GM15510 (cell line): ENCODE measurements around the gene CD300LG.

Experiments
- POLR2A ChIP-seq: IDR thresholded peaks from 3 replicates; pipeline ENCODE4 v1.6.1; 2011; ENCODE audit warnings: borderline replicate concordance; ENCODE audit not compliant: insufficient read length; ENCODE audit errors: extremely low read depth

The CD300LG gene

DNA sequence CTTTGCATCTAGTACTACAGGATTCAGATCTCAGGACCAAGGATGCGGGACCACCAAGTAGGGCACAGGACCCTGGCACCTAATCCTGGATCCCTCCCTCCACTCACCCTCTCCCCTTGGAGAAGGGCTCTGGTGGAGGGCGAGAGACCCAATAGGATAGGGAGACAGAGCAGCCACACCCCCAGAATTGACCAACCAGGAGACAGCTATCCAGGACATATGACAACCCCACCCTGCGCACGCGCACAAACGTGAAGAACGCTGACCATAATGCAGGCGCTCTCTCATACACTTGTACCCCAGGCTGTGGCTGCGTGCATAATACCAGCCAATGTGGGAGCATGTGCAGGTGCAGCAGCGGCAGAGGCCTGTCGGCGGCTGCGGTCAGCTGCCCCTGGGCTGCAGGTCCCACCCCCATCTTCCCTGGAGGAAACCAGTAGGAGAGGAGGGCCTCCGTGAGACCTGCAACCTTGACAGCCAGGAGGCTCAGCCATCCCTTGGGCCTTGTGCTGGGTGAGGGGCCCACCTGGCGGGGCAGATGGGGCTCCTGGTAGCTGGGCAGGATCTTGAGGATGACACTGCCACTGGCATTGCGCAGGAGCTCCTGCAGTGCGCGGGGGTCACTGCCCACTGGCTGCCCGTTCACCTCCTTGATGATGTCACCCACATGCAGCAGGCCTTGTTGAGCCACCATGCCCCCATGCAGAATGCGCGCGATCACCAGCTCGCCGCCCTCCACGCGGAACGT lies 35.0 kb downstream of the CD300LG start:
- no peak for TF ChIP-seq POLR2A

GRCh38 chr17:43882761-43883415 lies 35.9 kb downstream of the CD300LG start:
- no peak for TF ChIP-seq POLR2A

- no peak for TF ChIP-seq POLR2A
Measured at GRCh38 chr17:43888548-43888947, 41.6 kb downstream of the CD300LG start.

GRCh38 chr17:43890240-43890639 lies 43.3 kb downstream of the CD300LG start:
- TF ChIP-seq POLR2A = no peak

DNA sequence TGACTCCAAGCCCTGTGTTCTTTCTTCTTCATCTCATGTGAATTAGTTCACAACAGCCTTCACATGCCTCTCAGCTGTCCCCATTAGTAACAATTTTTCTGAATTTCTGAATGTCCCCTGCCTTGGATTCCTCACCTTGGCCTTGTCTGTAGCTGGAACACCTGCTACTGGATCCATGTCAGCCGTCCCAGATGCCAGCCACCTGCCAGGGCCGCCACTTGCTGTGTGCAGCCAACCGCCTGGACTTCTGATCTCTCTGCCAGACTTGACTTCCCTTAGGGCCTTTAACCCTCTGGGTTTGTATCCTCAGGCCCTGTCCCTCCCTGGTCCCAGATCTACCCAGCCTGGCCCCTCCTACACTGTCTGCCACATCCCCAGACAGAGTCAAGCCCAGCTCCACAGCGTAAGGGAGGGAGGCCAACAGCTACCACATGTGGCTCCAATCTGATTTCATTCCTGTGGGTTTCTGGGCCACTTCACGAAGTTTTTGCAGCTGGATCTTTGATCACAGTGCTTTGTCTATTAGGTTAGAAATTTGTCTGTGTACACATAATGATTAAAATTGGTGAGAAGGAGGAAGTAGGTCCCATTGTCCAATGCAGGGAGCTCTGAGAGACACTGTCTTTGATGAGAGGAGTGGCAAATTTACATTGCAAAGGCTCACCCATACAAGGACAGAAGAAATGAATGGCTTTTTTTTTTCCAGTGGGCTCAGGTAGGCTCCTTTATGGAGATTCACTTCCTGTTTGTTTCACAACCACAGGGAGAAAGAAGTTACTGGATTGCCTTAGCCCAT lies 45.1 kb downstream of the CD300LG start:
- TF ChIP-seq POLR2A = no peak

DNA sequence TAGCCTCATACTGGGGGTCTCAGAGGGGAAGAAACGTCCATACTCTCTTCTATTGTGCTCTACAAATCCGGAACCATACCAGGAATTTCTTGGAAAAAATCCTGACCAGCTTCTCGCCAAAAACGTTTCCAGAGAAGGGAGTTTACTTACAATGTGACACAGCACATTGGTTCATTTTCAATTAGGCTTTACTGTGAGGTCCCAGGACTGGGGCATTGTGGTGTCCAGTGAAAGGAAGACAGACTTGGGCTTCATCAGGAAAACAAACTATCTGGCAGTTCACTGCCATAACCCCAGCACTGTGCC lies 45.6 kb downstream of the CD300LG start:
- no peak for TF ChIP-seq POLR2A

GRCh38 chr17:43897831-43898230 lies 50.9 kb downstream of the CD300LG start:
- no peak for TF ChIP-seq POLR2A

GRCh38 chr17:43898446-43898845 lies 51.5 kb downstream of the CD300LG start:
- TF ChIP-seq POLR2A = no peak

- TF ChIP-seq POLR2A = no peak
Measured at GRCh38 chr17:43900183-43900857, 53.3 kb downstream of the CD300LG start.

GRCh38 chr17:43900858-43901754 lies 54.1 kb downstream of the CD300LG start:
- TF ChIP-seq POLR2A = no peak

- no peak for TF ChIP-seq POLR2A
Measured at GRCh38 chr17:43901861-43902589, 55.0 kb downstream of the CD300LG start.

DNA sequence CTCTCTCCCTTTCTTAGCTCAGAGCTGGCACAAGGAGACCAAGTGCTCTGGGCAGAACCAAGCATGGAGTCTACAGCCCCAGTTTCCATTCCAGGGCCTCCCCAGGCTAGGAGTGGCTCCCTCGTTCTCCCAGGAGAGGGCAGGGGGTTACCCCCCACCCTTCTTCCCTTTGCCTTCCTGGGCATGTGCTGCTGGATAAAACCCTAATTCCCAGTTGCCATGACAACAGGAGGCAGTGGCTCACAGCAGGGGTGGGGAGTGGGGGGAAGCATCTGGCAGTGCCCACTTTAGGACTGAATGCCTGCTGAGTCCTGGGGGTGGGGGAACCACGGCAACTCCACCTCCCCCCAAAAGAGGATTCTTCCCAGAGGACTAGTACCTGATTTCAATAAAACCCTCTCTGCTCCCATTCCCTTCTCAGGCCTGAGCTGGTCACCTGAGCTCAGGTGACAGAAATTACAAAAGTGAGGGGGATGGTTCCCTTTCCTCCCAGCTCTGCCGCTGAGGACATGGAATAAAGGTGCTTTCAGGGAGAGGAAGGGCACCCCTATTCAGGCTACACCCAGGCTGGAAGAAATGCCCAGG lies 58.5 kb downstream of the CD300LG start:
- no peak for TF ChIP-seq POLR2A
